Fibroblast of the aortic adventitia (primary cell): ENCODE measurements around the gene FSTL1. TPM values are rescaled to one million over a fixed set of nuclear protein-coding genes. Genes with fewer than 3 reads are reported as not detected.

Experiments used
- DNase-seq: peaks from one replicate; pipeline ENCODE4 v3.0.0-alpha.2; 2010; ENCODE audit warnings: low read depth
- H3K4me3 ChIP-seq: 2 replicates; pipeline ENCODE4 v1.5.1; 2011; ENCODE audit warnings: low read depth, mild to moderate bottlenecking, control low read depth, low read length, moderate library complexity
- total RNA-seq: library from RNA; depleted of rRNA; stranded (reverse); fragments of >200 nt; gene quantifications from 2 replicates; pipeline ENCODE4 v1.2.3, GENCODE V29; 2012; ENCODE audit warnings: low replicate concordance
- TF ChIP-seq, protein P1 (sequence below): IDR thresholded peaks from 2 replicates; pipeline ENCODE4 v1.5.1; 2011; ENCODE audit warnings: mild to moderate bottlenecking, low read length, control low read depth, inconsistent platforms; ENCODE audit not compliant: insufficient read depth

Gene FSTL1
- total RNA-seq, 1 donor, result 765 TPM

DNA sequence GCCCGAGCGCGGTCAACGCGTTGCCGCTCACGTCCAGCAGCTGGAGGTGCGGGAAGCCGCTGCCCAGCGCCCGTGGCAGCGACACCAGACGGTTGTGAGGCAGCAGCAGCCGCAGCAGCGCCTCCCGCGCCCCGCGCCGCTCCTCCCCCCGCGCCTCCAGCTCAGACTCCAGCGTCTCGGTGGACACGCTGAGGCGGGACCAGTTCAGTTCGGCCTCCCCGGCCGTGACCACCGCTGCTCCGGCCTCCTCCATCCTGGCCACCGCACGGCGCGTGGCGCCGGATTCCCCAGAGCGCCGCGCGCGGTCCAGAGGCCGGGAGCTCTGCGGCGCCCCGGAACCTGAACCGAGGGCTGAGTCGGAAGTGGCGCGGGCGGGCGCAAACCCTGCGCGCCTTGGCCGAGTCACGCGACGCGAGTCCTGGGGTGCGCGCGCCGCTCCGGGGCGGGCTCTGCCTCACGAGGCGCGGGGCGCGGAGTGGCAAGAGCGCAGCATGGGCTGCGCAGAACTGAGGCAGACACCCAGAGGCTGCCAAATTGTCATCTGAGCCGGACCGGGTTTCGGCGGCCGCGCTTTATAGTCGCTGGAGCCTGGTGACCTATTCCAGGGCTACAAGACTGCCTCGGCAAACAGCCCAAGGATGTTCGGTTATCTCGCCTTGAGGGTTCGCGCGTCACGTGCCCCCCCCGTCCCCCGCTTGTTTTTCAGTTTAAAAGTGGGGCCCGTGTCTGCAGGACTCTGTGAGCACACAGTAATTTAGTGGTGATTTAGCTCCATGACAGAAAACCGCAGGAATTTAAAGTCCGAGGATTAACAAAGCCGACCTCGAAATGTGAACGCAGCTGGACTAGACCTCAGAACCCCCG, 101.6 kb downstream of the FSTL1 start, which contains the start of gene LRRC58:
TSS of gene LRRC58 (minus strand) at position 364 of the 864 bp plus-strand sequence. CDS start at position 253, 111 bp downstream.
- TF ChIP-seq, protein P1, sequence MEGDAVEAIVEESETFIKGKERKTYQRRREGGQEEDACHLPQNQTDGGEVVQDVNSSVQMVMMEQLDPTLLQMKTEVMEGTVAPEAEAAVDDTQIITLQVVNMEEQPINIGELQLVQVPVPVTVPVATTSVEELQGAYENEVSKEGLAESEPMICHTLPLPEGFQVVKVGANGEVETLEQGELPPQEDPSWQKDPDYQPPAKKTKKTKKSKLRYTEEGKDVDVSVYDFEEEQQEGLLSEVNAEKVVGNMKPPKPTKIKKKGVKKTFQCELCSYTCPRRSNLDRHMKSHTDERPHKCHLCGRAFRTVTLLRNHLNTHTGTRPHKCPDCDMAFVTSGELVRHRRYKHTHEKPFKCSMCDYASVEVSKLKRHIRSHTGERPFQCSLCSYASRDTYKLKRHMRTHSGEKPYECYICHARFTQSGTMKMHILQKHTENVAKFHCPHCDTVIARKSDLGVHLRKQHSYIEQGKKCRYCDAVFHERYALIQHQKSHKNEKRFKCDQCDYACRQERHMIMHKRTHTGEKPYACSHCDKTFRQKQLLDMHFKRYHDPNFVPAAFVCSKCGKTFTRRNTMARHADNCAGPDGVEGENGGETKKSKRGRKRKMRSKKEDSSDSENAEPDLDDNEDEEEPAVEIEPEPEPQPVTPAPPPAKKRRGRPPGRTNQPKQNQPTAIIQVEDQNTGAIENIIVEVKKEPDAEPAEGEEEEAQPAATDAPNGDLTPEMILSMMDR, result peak; percentile 23
- DNase-seq, result peak; percentile 90

DNA sequence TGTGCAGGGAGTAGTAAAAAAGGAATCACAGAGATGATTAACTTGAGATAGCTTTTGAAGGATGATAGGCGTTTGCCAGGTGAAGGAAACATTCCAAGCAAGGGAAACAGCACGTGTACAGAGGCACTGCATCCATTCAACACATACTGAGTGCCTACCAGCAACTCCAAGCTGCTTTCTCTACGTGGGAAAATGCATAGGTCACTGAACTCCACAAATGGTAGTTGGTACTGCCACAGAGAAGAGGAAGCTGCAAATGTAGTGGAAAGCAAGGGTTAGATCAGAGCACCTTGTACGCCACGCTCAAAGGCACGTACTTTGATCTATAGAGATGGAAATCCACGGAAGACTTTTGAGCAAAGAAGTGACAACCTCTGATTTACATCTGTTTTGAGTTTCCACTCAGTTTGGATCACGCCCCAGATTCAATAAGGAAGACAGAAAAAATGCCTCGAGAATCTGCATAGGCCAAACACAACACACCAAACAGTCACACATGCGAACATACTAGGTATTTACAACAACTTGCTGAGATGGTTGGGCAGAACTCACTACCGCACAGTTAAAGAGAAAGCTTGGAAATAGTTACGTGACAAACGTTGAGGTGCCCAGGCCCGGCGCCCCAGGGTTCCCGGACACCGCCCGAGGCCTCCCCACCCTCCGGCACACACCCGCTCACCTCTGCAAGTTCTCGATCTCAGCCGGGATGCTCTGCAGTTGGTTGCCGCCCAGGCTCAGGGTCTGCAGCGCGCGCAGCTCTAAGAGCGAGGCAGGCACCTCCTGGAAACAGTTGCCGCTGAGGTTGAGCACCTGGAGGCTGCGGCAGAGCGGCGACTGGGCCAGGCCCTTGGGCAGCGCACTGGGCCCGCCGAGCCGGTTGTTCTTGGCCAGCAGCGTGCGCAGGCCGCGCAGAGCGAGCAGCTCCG, 102.5 kb downstream of the FSTL1 start:
- peak overlapping the region; percentile 86 for H3K4me3 ChIP-seq
- DNase-seq, result peak; percentile 35
- TF ChIP-seq, protein P1, result no peak

More for the DNA sequence above, 101.6 kb downstream of the FSTL1 start, which contains the start of gene LRRC58:
- peak within 1 kb of the TSS; percentile 86 for H3K4me3 ChIP-seq

DNA sequence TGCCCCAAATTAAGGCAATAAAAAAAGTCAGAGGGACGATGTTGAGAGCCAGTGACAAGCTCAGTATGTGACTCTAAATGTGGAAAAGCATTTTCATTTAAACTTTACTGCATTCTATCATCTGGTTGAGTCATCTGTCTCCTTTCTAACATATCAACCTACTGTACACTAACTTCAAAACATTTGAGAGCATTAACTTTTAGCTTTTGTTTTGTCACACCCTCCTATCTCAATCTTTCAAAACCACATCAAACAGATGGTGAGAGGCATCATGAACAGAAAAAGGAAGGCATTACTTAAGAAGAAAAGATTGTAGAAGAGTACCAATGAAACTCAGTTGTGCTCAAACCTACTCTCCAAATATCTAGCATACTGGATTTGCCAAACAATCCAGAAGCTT, 106.4 kb downstream of the FSTL1 start:
- TF ChIP-seq, protein P1, result no peak
- H3K4me3 ChIP-seq, result no peak overlapping the region
- DNase-seq, result peak; percentile 17

Other genes starting within 250 kb of the FSTL1 start
- gene GPR156, start 165.8 kb downstream of the FSTL1 start, total RNA-seq, result 0.90 and 4.0 TPM in 2 replicates
- 39.5 and 56.1 TPM in 2 replicates for gene LRRC58, start 101.6 kb downstream of the FSTL1 start, total RNA-seq
- gene NDUFB4, start 145.3 kb upstream of the FSTL1 start, total RNA-seq, result 5.6 and 64.1 TPM in 2 replicates
- gene HGD, start 231.2 kb upstream of the FSTL1 start, total RNA-seq, result 0.09 and 0.57 TPM in 2 replicates